ENCODE results near the gene ALKAL2. TPM values are rescaled to one million over a fixed set of nuclear protein-coding genes. Genes with fewer than 3 reads are reported as not detected.

Gene ALKAL2
- total RNA-seq, 4 donors from 2014 or later: 3.3 to 82.6 (median 19.0) TPM

DNA sequence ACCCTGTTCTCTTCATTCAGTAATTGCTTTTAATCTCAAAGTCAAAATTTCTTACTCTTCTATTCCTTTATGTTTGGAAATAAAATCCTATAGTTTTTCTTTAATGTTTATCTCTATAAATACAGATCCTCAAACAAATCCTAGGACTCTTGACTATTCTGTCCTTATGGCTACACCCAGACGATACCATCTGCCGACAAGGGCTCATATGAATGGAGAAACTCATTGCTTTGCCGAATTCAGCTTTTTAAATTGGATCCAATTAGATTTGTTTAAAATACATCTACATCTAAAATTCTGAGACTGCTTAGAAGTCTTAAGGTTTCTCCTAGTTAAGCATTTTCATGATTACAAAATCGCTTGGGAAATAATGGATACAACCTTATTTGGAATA is 9.0 kb downstream of the ALKAL2 start:
- no peaks in the 10 kb centered on the region for H3K9me3 ChIP-seq
- no peaks in the 10 kb centered on the region for H3K4me1 ChIP-seq
- TF ChIP-seq CTCF (IDR thresholded peaks at IDR 0.05) (no peak), POLR2A (IDR thresholded peaks at IDR 0.05) (no peak)

GRCh38 chr2:278312-278926 is 9.5 kb downstream of the ALKAL2 start:
- H3K9me3 ChIP-seq: no peaks in the 10 kb centered on the region
- no peaks in the 10 kb centered on the region for H3K4me1 ChIP-seq
- no peak overlapping the region for H3K4me3 ChIP-seq
- no peak for TF ChIP-seq CTCF (IDR thresholded peaks at IDR 0.05)
- no peak for TF ChIP-seq POLR2A (IDR thresholded peaks at IDR 0.05)
- no peaks in the 10 kb centered on the region for H3K27me3 ChIP-seq
- H3K27ac ChIP-seq: no peak overlapping the region
- intact Hi-C loops (cut with DNase I; ENCODE audit: low total_unique reads): no loop called here
- no peak for DNase-seq
- H3K36me3 ChIP-seq: no peaks in the 10 kb centered on the region

More for the DNA sequence above, 9.0 kb downstream of the ALKAL2 start:
- Histone ChIP-seq H3K4me3 (no peak overlapping the region), H3K36me3 (no peaks in the 10 kb centered on the region), H3K27ac (no peak overlapping the region), H3K27me3 (no peaks in the 10 kb centered on the region)
- intact Hi-C loops (cut with DNase I; ENCODE audit: low total_unique reads): no loop called here
- DNase-seq: no peak

DNA sequence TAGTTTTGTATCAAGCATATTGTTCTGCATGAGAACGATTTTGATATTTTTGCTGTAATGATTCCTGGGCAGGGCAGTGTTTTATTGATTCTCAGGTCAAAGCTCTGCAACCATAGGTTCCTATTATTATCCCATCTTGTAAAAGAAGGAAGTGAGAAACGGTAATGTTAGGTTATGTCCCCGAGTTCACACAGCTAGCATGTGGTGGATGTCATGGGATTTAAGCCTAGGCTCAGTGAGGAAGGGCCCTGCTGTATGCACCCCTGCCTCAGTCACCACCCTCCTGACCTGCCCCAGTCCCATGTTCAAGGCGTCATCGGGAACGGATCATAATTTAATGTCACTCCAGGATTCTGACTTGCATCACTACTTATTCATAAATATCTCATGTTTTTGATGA is 12.4 kb downstream of the ALKAL2 start:
- H3K4me3 ChIP-seq: no peak overlapping the region
- H3K4me1 ChIP-seq: no peaks in the 10 kb centered on the region
- H3K27me3 ChIP-seq: no peaks in the 10 kb centered on the region
- TF ChIP-seq CTCF (IDR thresholded peaks at IDR 0.05): no peak
- no peak for TF ChIP-seq POLR2A (IDR thresholded peaks at IDR 0.05)
- DNase-seq: no peak
- H3K27ac ChIP-seq: no peak overlapping the region
- no peaks in the 10 kb centered on the region for H3K9me3 ChIP-seq
- intact Hi-C loops (cut with DNase I; ENCODE audit: low total_unique reads): no loop called here
- H3K36me3 ChIP-seq: no peaks in the 10 kb centered on the region

GRCh38 chr2:274503-274902 is 13.4 kb downstream of the ALKAL2 start:
- no peak for DNase-seq
- intact Hi-C loops (cut with DNase I; ENCODE audit: low total_unique reads): no loop called here
- TF ChIP-seq POLR2A (IDR thresholded peaks at IDR 0.05) (no peak), CTCF (IDR thresholded peaks at IDR 0.05) (no peak)
- no peak overlapping the region for H3K4me3 ChIP-seq
- no peaks in the 10 kb centered on the region for H3K9me3 ChIP-seq
- H3K4me1 ChIP-seq: no peaks in the 10 kb centered on the region
- no peaks in the 10 kb centered on the region for H3K27me3 ChIP-seq
- H3K27ac ChIP-seq: no peak overlapping the region
- no peaks in the 10 kb centered on the region for H3K36me3 ChIP-seq

DNA sequence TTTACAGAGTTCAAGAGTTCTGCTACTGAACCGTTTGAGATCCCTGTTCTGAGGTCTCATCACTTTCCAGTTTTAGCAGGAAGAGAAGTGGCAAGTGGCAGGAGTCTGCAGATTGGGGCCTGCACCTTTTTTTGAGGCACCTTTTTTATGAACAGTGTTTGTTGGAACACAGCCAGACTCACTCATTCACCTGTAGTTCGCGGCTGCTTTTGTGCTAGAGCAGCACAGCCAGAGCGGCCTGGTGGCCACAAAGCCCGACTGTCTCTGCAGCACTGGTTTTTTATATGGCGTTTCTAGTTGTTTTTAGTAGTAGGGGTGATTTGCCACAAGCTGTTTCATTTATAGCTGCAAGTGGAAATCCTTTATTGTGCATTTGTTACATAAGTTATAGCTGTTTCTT is 14.6 kb downstream of the ALKAL2 start:
- no peaks in the 10 kb centered on the region for H3K27me3 ChIP-seq
- TF ChIP-seq POLR2A (IDR thresholded peaks at IDR 0.05): no peak
- no peak for TF ChIP-seq CTCF (IDR thresholded peaks at IDR 0.05)
- H3K36me3 ChIP-seq: no peaks in the 10 kb centered on the region
- H3K4me1 ChIP-seq: no peaks in the 10 kb centered on the region
- H3K27ac ChIP-seq: no peak overlapping the region
- H3K9me3 ChIP-seq: no peaks in the 10 kb centered on the region
- no peak overlapping the region for H3K4me3 ChIP-seq
- intact Hi-C loops (cut with DNase I; ENCODE audit: low total_unique reads): no loop called here
- no peak for DNase-seq
